GM23248 (cell line): ENCODE measurements around the gene NPHP4.

Experiments used
- EZH2 ChIP-seq: fragments of 200-600 bp; sonication (generic); IDR thresholded peaks from 2 replicates; pipeline ENCODE4 v1.6.1; 2018; ENCODE audit warnings: antibody characterized with exemption, mild to moderate bottlenecking; ENCODE audit not compliant: insufficient read depth, poor library complexity, severe bottlenecking
- EZH2phosphoT487 ChIP-seq: fragments of 200-600 bp; sonication (generic); IDR thresholded peaks from 2 replicates; pipeline ENCODE4 v1.6.1; 2018; ENCODE audit warnings: antibody characterized with exemption, moderate library complexity, mild to moderate bottlenecking, low read depth; ENCODE audit not compliant: insufficient read depth

GRCh38 chr1:5868931-5869500 is 123.2 kb downstream of the NPHP4 start:
- no peak for TF ChIP-seq EZH2
- no peak for TF ChIP-seq EZH2phosphoT487
